Endothelial cell of umbilical vein (primary cell): Measurements from ENCODE around the gene CFLAR. TPM values are rescaled to one million over a fixed set of nuclear protein-coding genes. Genes with fewer than 3 reads are reported as not detected.
A peak's percentile ranks its signal among the peaks of the same experiment; 100 is the strongest.

Source experiments
- BruUV-seq: library from RNA; stranded (reverse); fragments of 400-500 nt; replicated peaks from 2 replicates; lab custom pipeline; 2021; lab: Mats Ljungman, UMichigan
- CTCF ChIA-PET: fragments of 300-600, 350-600 bp; sonication (Branson Sonifier 250); formaldehyde crosslinking; loops from one replicate; lab custom pipeline; 2021; ENCODE audit warnings: antibody characterized with exemption, inconsistent platforms; lab: Charles Lee
- POLR2A ChIA-PET: fragments of 300-600, 350-600 bp; sonication (Branson Sonifier 250); formaldehyde crosslinking; loops from one replicate; lab custom pipeline; 2021; ENCODE audit warnings: antibody characterized with exemption, inconsistent platforms; lab: Charles Lee
- DNase-seq: peaks from one replicate; pipeline ENCODE4 v3.0.0-alpha.2; 2011; ENCODE audit warnings: low read depth, low spot score
- FAIRE-seq: peaks from 2 replicates; lab custom pipeline; 2011; peaks lifted over from hg19 to GRCh38; lab: Jason Lieb, UNC
- H2AFZ ChIP-seq: 2 replicates; pipeline ENCODE4 v1.6.0; 2012; ENCODE audit warnings: low read depth, low read length, control low read depth, inconsistent platforms
- H3K27ac ChIP-seq: 2 replicates; pipeline ENCODE4 v1.5.1; 2011; ENCODE audit warnings: low read depth, mild to moderate bottlenecking, control low read depth, low read length, moderate library complexity; ENCODE audit not compliant: insufficient read depth
- H3K27me3 ChIP-seq, 2 experiments: 2 replicates each; pipeline versions ENCODE4 v1.6.0 to v1.6.1; 2011; ENCODE audit warnings: low read length in 2 of 2, mixed read lengths in 1 of 2; ENCODE audit not compliant: control insufficient read depth in 2 of 2, insufficient read depth in 2 of 2
- H3K36me3 ChIP-seq, 2 experiments: 2 replicates in 1 of 2; 3 replicates in 1 of 2; pipeline ENCODE4 v1.5.1; 2011; ENCODE audit warnings: low read length in 2 of 2, mild to moderate bottlenecking in 1 of 2, moderate library complexity in 1 of 2; ENCODE audit not compliant: control insufficient read depth in 2 of 2, insufficient read depth in 2 of 2; ENCODE audit errors: extremely low read depth in 1 of 2
- H3K4me1 ChIP-seq: 3 replicates; pipeline ENCODE4 v1.5.1; 2011; ENCODE audit warnings: mild to moderate bottlenecking, low read length; ENCODE audit not compliant: control insufficient read depth, insufficient read depth; ENCODE audit errors: extremely low read depth
- H3K4me2 ChIP-seq: 2 replicates; pipeline ENCODE4 v1.6.1; 2011; ENCODE audit warnings: low read length, control low read depth, mixed read lengths; ENCODE audit not compliant: insufficient read depth
- H3K4me3 ChIP-seq, 3 experiments: fragments of 200-600 bp in 1 of 3; sonication (generic), shearing (Covaris generic) in 1 of 3; replicated peaks in 1 of 3; 2 replicates each; pipeline ENCODE4 v1.5.1; 2011 to 2016; ENCODE audit warnings: control low read depth in 3 of 3, low read length in 3 of 3, mild to moderate bottlenecking in 2 of 3, inconsistent platforms in 1 of 3, low read depth in 1 of 3, moderate library complexity in 1 of 3; ENCODE audit not compliant: insufficient read depth in 1 of 3
- H3K79me2 ChIP-seq: 2 replicates; pipeline ENCODE4 v1.6.0; 2012; ENCODE audit warnings: low read length, inconsistent platforms; ENCODE audit not compliant: control insufficient read depth, insufficient read depth
- H3K9ac ChIP-seq: replicated peaks from 2 replicates; pipeline ENCODE3; 2011; ENCODE audit warnings: low read length, control low read depth; ENCODE audit not compliant: insufficient read depth; ENCODE audit errors: extremely low read depth
- H3K9me1 ChIP-seq: replicated peaks from 3 replicates; pipeline ENCODE4 v1.6.0; 2011; ENCODE audit warnings: mild to moderate bottlenecking, low read length; ENCODE audit not compliant: control insufficient read depth, insufficient read depth; ENCODE audit errors: extremely low read depth
- H3K9me3 ChIP-seq: replicated peaks from 2 replicates; pipeline ENCODE4 v1.5.1; 2012; ENCODE audit warnings: low read length, inconsistent platforms; ENCODE audit not compliant: control insufficient read depth, insufficient read depth
- H4K20me1 ChIP-seq: replicated peaks from 2 replicates; pipeline ENCODE3; 2011; ENCODE audit warnings: mild to moderate bottlenecking, low read length; ENCODE audit not compliant: control insufficient read depth, insufficient read depth; ENCODE audit errors: extremely low read depth
- CTCF ChIP-seq, 2 donors: IDR thresholded peaks; 1 replicate in 1 of 2; 2 replicates in 1 of 2; pipeline ENCODE4 v1.5.1; 2011; ENCODE audit warnings: low read length in 2 of 2, mild to moderate bottlenecking in 2 of 2, moderate library complexity in 2 of 2, control low read depth in 1 of 2, inconsistent platforms in 1 of 2, low read depth in 1 of 2; ENCODE audit not compliant: insufficient read depth in 1 of 2; ENCODE audit errors: extremely low read depth in 1 of 2
- EZH2 ChIP-seq: IDR thresholded peaks from 2 replicates; pipeline ENCODE4 v1.6.1; 2012; ENCODE audit warnings: borderline replicate concordance, low read depth, mild to moderate bottlenecking, moderate library complexity, low read length, inconsistent platforms; ENCODE audit not compliant: severe bottlenecking
- FOS ChIP-seq: IDR thresholded peaks from 2 replicates; pipeline ENCODE4 v1.6.1; 2011; ENCODE audit warnings: mild to moderate bottlenecking, low read length, moderate library complexity, borderline replicate concordance; ENCODE audit not compliant: insufficient read depth
- GATA2 ChIP-seq: IDR thresholded peaks from 2 replicates; pipeline ENCODE4 v1.7.0; 2011; ENCODE audit warnings: low read depth, mild to moderate bottlenecking, moderate library complexity, mixed read lengths, low read length; ENCODE audit not compliant: insufficient read length, insufficient read depth
- JUN ChIP-seq: IDR thresholded peaks from 2 replicates; pipeline ENCODE4 v1.6.1; 2011; ENCODE audit warnings: borderline replicate concordance, low read depth; ENCODE audit not compliant: insufficient read length, insufficient read depth
- MAX ChIP-seq: IDR thresholded peaks from 2 replicates; pipeline ENCODE4 v1.6.1; 2011; ENCODE audit not compliant: insufficient read depth, insufficient read length
- MYC ChIP-seq: IDR thresholded peaks from one replicate; pipeline ENCODE4 v1.6.1; 2011; ENCODE audit warnings: mild to moderate bottlenecking, low read depth, low read length
- POLR2A ChIP-seq: IDR thresholded peaks from 2 replicates; pipeline ENCODE4 v1.6.1; 2012; ENCODE audit warnings: low read depth, mild to moderate bottlenecking, control low read depth, low read length
- POLR2AphosphoS5 ChIP-seq: IDR thresholded peaks from 2 replicates; pipeline ENCODE4 v1.6.1; 2012; ENCODE audit warnings: low read depth, mild to moderate bottlenecking, control low read depth, low read length, moderate library complexity; ENCODE audit not compliant: insufficient read depth
- dilution Hi-C: fragments of 300-500 bp; cut with MboI; formaldehyde crosslinking; loops from one replicate; pipeline ENCODE4 v1.15.0; 2019; ENCODE audit warnings: low sequenced_read_pairs; ENCODE audit not compliant: extremely low pct_ligation_motif_present
- intact Hi-C: fragments of 100-400 bp; cut with micrococcal nuclease; formaldehyde crosslinking; loops from one replicate; pipeline ENCODE4 v1.10.0; 2022
- polyA plus RNA-seq, 4 experiments: library from polyadenylated mRNA; depleted of rRNA in 3 of 4; stranded (reverse) in 3 of 4; unstranded in 1 of 4; fragments of >200 nt; gene quantifications; 2 replicates each; pipeline versions ENCODE4 v1.2.1 to v1.2.3, GENCODE V29; 2011 to 2012; ENCODE audit warnings: missing spikeins in 1 of 4
- total RNA-seq: library from RNA; stranded (reverse); gene quantifications from 2 replicates; pipeline ENCODE4 v1.2.3, GENCODE V29; 2021

Gene CFLAR
- total and polyA plus RNA-seq, 2 donors (not counting 3 experiments of a cell fraction or from before 2014, with no cell fraction given) = 104 to 260 TPM

GRCh38 chr2:201114846-201115245 is 1.1 kb upstream of the CFLAR start:
- ChIA-PET CTCF (interaction anchor here (0.6 to 5.4 kb wide), 7 partner anchors 14 to 213 kb away, joined by 3 to 140 read pairs (median 5); partner anchors contain the start of gene CASP10), POLR2A (interaction anchor here (1.2 to 1.6 kb wide), 2 partner anchors 43 to 117 kb away, joined by 3 read pairs; no protein-coding TSS in a partner anchor)
- DNase-seq (peak; percentile 16), FAIRE-seq (no peak)
- peaks cover 21% of the 10 kb centered on the region for H3K79me2 ChIP-seq
- H3K36me3 ChIP-seq = no peaks in the 10 kb centered on the region
- H3K4me2 ChIP-seq = peak overlapping the region; percentile 16
- dilution Hi-C loops (no loop called here), intact Hi-C loops (loop anchor here (5.0 kb wide), 1 partner anchor 403 kb away; no protein-coding TSS in a partner anchor)
- BruUV-seq = no TSS peak
- no peak overlapping the region for H2AFZ ChIP-seq
- no peaks in the 10 kb centered on the region for H4K20me1 ChIP-seq
- H3K27me3 ChIP-seq = no peaks in the 10 kb centered on the region
- H3K9ac ChIP-seq = no peak overlapping the region
- H3K9me1 ChIP-seq = no peaks in the 10 kb centered on the region
- peak overlapping the region in 1 of 3 experiments; percentile 12 for H3K4me3 ChIP-seq
- H3K9me3 ChIP-seq = no peaks in the 10 kb centered on the region
- peaks cover 34% of the 10 kb centered on the region for H3K4me1 ChIP-seq
- H3K27ac ChIP-seq = no peak overlapping the region
- no peak for TF ChIP-seq CTCF (IDR thresholded peaks at IDR 0.05; ENCODE audit: extremely low read depth in 1 of 2, insufficient read depth in 1 of 2, low read depth in 1 of 2, low read length in 2 of 2)
- TF ChIP-seq MAX = no peak
- TF ChIP-seq POLR2AphosphoS5 = no peak
- no peak for TF ChIP-seq GATA2
- no peak for TF ChIP-seq POLR2A
- TF ChIP-seq MYC = no peak
- no peak for TF ChIP-seq JUN
- TF ChIP-seq FOS = no peak
- TF ChIP-seq EZH2 = no peak
